Spleen (tissue), 11 donors: ENCODE measurements around the gene APRT. TPM values are rescaled to one million over a fixed set of nuclear protein-coding genes. Genes with fewer than 3 reads are reported as not detected.
A peak's percentile ranks its signal among the peaks of the same experiment; 100 is the strongest.

Source experiments
- DNase-seq: peaks from one replicate; pipeline ENCODE4 v3.0.0-alpha.2; 2020
- H3K27ac ChIP-seq, 8 donors: fragments of 200-600 bp; sonication (generic) in 7 of 8; 1 replicate in 4 of 8; 2 replicates in 4 of 8; pipeline versions ENCODE4 v1.5.0 to v1.8.0; 2016 to 2021; ENCODE audit warnings: inconsistent platforms in 4 of 8, mild to moderate bottlenecking in 4 of 8, moderate library complexity in 1 of 8
- H3K27me3 ChIP-seq, 7 donors: fragments of 200-600 bp; sonication (generic) in 6 of 7; replicated peaks in 1 of 7; 1 replicate in 4 of 7; 2 replicates in 3 of 7; pipeline versions ENCODE4 v1.5.0 to v1.8.0; 2016 to 2021; ENCODE audit warnings: inconsistent platforms in 3 of 7, mild to moderate bottlenecking in 1 of 7
- H3K36me3 ChIP-seq, 6 donors: fragments of 200-600 bp; sonication (generic) in 5 of 6; 1 replicate in 4 of 6; 2 replicates in 2 of 6; pipeline versions ENCODE4 v1.5.0 to v1.8.0; 2016 to 2021; ENCODE audit warnings: inconsistent platforms in 2 of 6
- H3K4me1 ChIP-seq, 6 donors: fragments of 200-600 bp; sonication (generic) in 5 of 6; 1 replicate in 3 of 6; 2 replicates in 3 of 6; pipeline versions ENCODE4 v1.5.0 to v1.8.0; 2016 to 2021; ENCODE audit warnings: inconsistent platforms in 3 of 6
- H3K4me3 ChIP-seq, 8 donors: fragments of 200-600 bp; sonication (generic) in 7 of 8; 1 replicate in 4 of 8; 2 replicates in 4 of 8; pipeline versions ENCODE4 v1.5.0 to v1.8.0; 2016 to 2021; ENCODE audit warnings: inconsistent platforms in 4 of 8, mild to moderate bottlenecking in 4 of 8, moderate library complexity in 2 of 8
- H3K9me3 ChIP-seq, 8 donors: fragments of 200-600 bp; sonication (generic) in 7 of 8; 1 replicate in 4 of 8; 2 replicates in 4 of 8; pipeline versions ENCODE4 v1.5.0 to v1.8.0; 2016 to 2021; ENCODE audit warnings: inconsistent platforms in 4 of 8
- CTCF ChIP-seq, 11 experiments: fragments of 200-600 bp in 7 of 11; fragments of 450-650 bp in 4 of 11; sonication (generic) in 4 of 11; IDR thresholded peaks in 8 of 11; conservative IDR thresholded peaks in 3 of 11; 1 replicate in 7 of 11; 2 replicates in 4 of 11; pipeline versions ENCODE4 v1.4.0 to v1.8.0; 2016 to 2021; ENCODE audit warnings: antibody characterized with exemption in 11 of 11, inconsistent platforms in 4 of 11, mild to moderate bottlenecking in 1 of 11
- POLR2A ChIP-seq, 3 donors: fragments of 450-650 bp; IDR thresholded peaks; one replicate each; pipeline ENCODE4 v1.5.1; 2017; ENCODE audit warnings: antibody characterized with exemption in 3 of 3, mild to moderate bottlenecking in 1 of 3
- POLR2AphosphoS5 ChIP-seq, 3 donors: sonication (generic); formaldehyde crosslinking; IDR thresholded peaks; one replicate each; pipeline ENCODE4 v1.5.1; 2017; ENCODE audit warnings: antibody characterized with exemption in 3 of 3
- WGBS, 5 donors: extraction: QIAGEN DNeasy Blood & Tissue Kit in 3 of 5; methylation state at CpG; one replicate each; pipeline versions ENCODE4 v1.1.5 to v1.1.7; 2013 to 2018; 5-methylcytosine and 5-hydroxymethylcytosine counted together
- intact Hi-C: fragments of 100-400 bp; cut with DNase I; formaldehyde crosslinking; loops from one replicate; pipeline ENCODE4 v1.15.0; 2023; ENCODE audit warnings: low total_unique reads
- polyA plus RNA-seq, 3 donors: library from polyadenylated mRNA; stranded (reverse); fragments of 200-250 nt; gene quantifications; one replicate each; pipeline ENCODE4 v1.2.1, GENCODE V29; 2013
- total RNA-seq, 7 donors: library from RNA; depleted of rRNA in 3 of 7; stranded (reverse); fragments of >200 nt in 3 of 7; fragmentation: NEBNext Ultra II Directional in 4 of 7; extraction: Animal tissue kit (Norgen Biotek cat#: 25700) in 4 of 7; gene quantifications; one replicate each; pipeline versions ENCODE4 v1.1.0 to v1.2.1, GENCODE V29; 2016 to 2021
- donor health status: healthy with polysubstance abuse.
- donor health status: DM: no; HTN: no; CAD: no; lungs with moderate emphysema.
- donor health status: DM: no; HTN: no; CAD: no.
- donor health status: Bipolar disorder and iron deficiency.
- donor health status: healthy.
- donor health status: DM: no; HTN: no; CAD: no.
- donor health status: DM: yes; HTN: yes; CAD: no.

Gene APRT
- total and polyA plus RNA-seq, 10 donors, result 84.1 to 259 (median 102) TPM

- Histone ChIP-seq H3K4me3 (peak within 1 kb of the TSS; percentile 64 to 82 (median 79)), H3K4me1 (peaks cover 5 to 63% (median 32%) of the 10 kb centered on the region in 6 donors), H3K36me3 (peaks cover 0 to 27% (median 7%) of the 10 kb centered on the region in 6 donors), H3K27me3 (peaks cover 0 to 10% (median 0%) of the 10 kb centered on the region in 7 donors), H3K9me3 (no peaks in the 10 kb centered on the region), H3K27ac (peak within 1 kb of the TSS; percentile 42 to 84 (median 81))
- 1 to 2% (median 1%) methylated on average over 17 to 97 of the region's 98 CpGs for WGBS, 5 donors
- TF ChIP-seq POLR2A (IDR thresholded peaks at IDR 0.05) (peak in 2 of 3 donors; percentile 56 to 75), CTCF (IDR thresholded peaks at IDR 0.05 in 8 of 11, conservative IDR thresholded peaks at IDR 0.05 in 3 of 11) (peak in 1 of 11 experiments; percentile 13), POLR2AphosphoS5 (IDR thresholded peaks at IDR 0.05) (peak; percentile 86 to 92 (median 91))
- DNase-seq, result peak; percentile 95
- intact Hi-C loops, result no loop called here
Measured at GRCh38 chr16:88803264-88803987, 8.3 kb downstream of the APRT start, which contains the start of gene CDT1. Gene CDT1, plus strand, starts transcription at chr16:88803789. Its CDS starts 43 bp downstream, at chr16:88803832.

- TF ChIP-seq POLR2AphosphoS5 (IDR thresholded peaks at IDR 0.05) (no peak), POLR2A (IDR thresholded peaks at IDR 0.05) (no peak), CTCF (IDR thresholded peaks at IDR 0.05 in 8 of 11, conservative IDR thresholded peaks at IDR 0.05 in 3 of 11) (no peak)
- Histone ChIP-seq H3K27me3 (peaks cover 0 to 10% (median 0%) of the 10 kb centered on the region in 7 donors), H3K27ac (no peak overlapping the region), H3K9me3 (no peaks in the 10 kb centered on the region), H3K36me3 (no peaks in the 10 kb centered on the region), H3K4me1 (peaks cover 5 to 61% (median 35%) of the 10 kb centered on the region in 6 donors), H3K4me3 (no peak overlapping the region)
- DNase-seq, result no peak
- WGBS, 5 donors, result 55 to 84% (median 61%) methylated on average over 6 of the region's 6 CpGs
- intact Hi-C loops, result no loop called here
Measured at GRCh38 chr16:88800277-88800592, 11.5 kb downstream of the APRT start.

GRCh38 chr16:88799569-88800276 lies 12.0 kb downstream of the APRT start:
- intact Hi-C loops, result no loop called here
- TF ChIP-seq POLR2AphosphoS5 (IDR thresholded peaks at IDR 0.05) (no peak), POLR2A (IDR thresholded peaks at IDR 0.05) (no peak), CTCF (IDR thresholded peaks at IDR 0.05 in 8 of 11, conservative IDR thresholded peaks at IDR 0.05 in 3 of 11) (no peak)

More at GRCh38 chr16:88799569-88800276, 12.0 kb downstream of the APRT start:
- no peak for DNase-seq
- Histone ChIP-seq H3K4me1 (peaks cover 5 to 61% (median 36%) of the 10 kb centered on the region in 6 donors), H3K27ac (no peak overlapping the region), H3K36me3 (no peaks in the 10 kb centered on the region), H3K27me3 (peaks cover 0 to 9% (median 0%) of the 10 kb centered on the region in 7 donors), H3K4me3 (no peak overlapping the region), H3K9me3 (no peaks in the 10 kb centered on the region)
- WGBS, 5 donors, result 29 to 80% (median 38%) methylated on average over 15 to 17 of the region's 17 CpGs
